Measurements from ENCODE around the gene PSME3IP1.

- TF ChIP-seq CTCF (conservative IDR thresholded peaks at IDR 0.05; ENCODE audit: low read depth, low read length) (no peak), EZH2 (IDR thresholded peaks at IDR 0.05; ENCODE audit: low read length, unreplicated experiment) (no peak), EZH2phosphoT487 (IDR thresholded peaks at IDR 0.05; ENCODE audit: borderline replicate concordance, low read length) (no peak)
Observed at GRCh38 chr16:57225978-57226377, 40.1 kb upstream of the PSME3IP1 start.

Data from PC-3 (cell line).